ENCODE data around the gene MTCH2.

DNA sequence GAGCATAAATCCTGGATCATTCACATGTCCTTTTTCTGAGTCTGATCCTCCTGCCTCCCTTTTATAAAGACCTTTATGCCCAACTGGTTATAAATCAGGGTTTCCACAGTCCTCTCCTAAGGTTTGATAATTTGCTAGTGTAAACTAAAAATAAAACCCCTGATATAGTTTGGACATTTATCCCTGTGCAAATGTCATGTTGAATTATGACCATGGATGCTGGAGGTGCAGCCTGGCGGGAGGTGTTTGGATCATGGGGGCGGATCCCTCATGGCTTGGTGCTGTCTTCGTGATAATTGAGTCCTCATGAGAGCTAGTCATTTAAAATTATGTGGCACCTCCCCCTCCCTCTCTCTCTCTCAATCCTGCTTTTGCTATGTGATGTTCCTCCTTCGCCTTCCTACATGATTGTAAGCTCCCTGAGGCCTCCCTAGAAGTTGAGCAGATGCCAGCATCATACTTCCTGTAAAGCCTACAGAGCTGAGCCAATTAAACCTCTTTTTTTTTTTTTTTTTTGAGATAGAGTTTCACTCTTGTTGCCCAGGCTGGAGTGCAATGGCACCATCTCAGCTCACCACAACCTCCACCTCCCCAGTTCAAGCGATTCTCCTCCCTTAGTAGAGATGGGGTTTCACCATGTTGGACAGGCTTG lies 9.6 kb upstream of the MTCH2 start:
- TF ChIP-seq, protein P1, sequence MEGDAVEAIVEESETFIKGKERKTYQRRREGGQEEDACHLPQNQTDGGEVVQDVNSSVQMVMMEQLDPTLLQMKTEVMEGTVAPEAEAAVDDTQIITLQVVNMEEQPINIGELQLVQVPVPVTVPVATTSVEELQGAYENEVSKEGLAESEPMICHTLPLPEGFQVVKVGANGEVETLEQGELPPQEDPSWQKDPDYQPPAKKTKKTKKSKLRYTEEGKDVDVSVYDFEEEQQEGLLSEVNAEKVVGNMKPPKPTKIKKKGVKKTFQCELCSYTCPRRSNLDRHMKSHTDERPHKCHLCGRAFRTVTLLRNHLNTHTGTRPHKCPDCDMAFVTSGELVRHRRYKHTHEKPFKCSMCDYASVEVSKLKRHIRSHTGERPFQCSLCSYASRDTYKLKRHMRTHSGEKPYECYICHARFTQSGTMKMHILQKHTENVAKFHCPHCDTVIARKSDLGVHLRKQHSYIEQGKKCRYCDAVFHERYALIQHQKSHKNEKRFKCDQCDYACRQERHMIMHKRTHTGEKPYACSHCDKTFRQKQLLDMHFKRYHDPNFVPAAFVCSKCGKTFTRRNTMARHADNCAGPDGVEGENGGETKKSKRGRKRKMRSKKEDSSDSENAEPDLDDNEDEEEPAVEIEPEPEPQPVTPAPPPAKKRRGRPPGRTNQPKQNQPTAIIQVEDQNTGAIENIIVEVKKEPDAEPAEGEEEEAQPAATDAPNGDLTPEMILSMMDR (IDR thresholded peaks at IDR 0.05), result no peak
- TF ChIP-seq EZH2 (IDR thresholded peaks at IDR 0.05) (no peak), EZH2phosphoT487 (IDR thresholded peaks at IDR 0.05) (no peak)

Measured in neural progenitor cell (in vitro differentiated cells).